GM19193 (cell line): ENCODE results near the gene SOS2.

Experiments used
- POLR2A ChIP-seq: IDR thresholded peaks from 4 replicates; pipeline ENCODE4 v1.6.1; 2011; ENCODE audit not compliant: insufficient read depth, insufficient read length; ENCODE audit errors: extremely low read depth

The SOS2 gene

GRCh38 chr14:50232276-50232642, 881 bp upstream of the SOS2 start:
- no peak for TF ChIP-seq POLR2A

GRCh38 chr14:50230701-50231474, 490 bp downstream of the SOS2 start:
- no peak for TF ChIP-seq POLR2A

DNA sequence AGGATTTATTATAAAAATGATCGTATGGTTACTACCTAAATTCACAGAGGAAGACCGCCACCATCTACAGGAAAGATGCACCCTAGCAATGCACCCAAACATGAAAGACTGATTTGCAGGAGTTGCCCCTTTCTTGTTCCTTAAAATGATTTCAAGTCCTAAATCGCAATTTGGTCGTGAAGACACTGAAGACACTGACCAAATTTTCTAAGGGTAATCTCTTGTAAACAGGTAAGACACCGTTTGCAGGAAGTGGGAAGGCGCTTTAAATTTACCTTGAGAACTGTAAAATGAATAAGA, 1.0 kb downstream of the SOS2 start:
- no peak for TF ChIP-seq POLR2A

GRCh38 chr14:50229681-50230080, 1.7 kb downstream of the SOS2 start:
- no peak for TF ChIP-seq POLR2A

- no peak for TF ChIP-seq POLR2A
Measured at GRCh38 chr14:50228313-50228712, 3.1 kb downstream of the SOS2 start.

- no peak for TF ChIP-seq POLR2A
Measured at GRCh38 chr14:50225974-50226297, 5.4 kb downstream of the SOS2 start.

GRCh38 chr14:50225067-50225973, 6.1 kb downstream of the SOS2 start:
- no peak for TF ChIP-seq POLR2A

GRCh38 chr14:50222055-50222613, 9.2 kb downstream of the SOS2 start:
- TF ChIP-seq POLR2A: no peak

GRCh38 chr14:50218501-50218900, 12.9 kb downstream of the SOS2 start:
- TF ChIP-seq POLR2A: no peak

GRCh38 chr14:50215416-50215815, 16.0 kb downstream of the SOS2 start:
- no peak for TF ChIP-seq POLR2A

DNA sequence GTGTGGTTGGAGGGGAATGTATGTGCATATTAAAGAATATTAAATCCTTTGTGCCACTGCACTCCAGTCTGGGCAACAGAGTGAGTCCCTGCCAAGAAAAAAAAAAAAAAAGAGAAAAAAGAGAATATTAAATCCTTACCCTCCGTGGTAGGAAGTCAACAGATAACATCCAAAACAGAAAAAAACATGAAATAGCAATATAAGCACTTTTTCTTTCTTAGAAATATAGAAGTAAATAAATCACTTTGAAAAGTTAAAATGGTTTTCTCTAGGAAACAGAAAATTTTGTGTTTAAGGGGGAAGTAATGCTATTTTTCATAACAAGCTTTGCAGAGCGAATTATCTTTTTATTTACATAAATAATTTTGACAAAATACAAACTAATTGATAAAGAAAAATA, 17.6 kb downstream of the SOS2 start:
- TF ChIP-seq POLR2A: no peak

DNA sequence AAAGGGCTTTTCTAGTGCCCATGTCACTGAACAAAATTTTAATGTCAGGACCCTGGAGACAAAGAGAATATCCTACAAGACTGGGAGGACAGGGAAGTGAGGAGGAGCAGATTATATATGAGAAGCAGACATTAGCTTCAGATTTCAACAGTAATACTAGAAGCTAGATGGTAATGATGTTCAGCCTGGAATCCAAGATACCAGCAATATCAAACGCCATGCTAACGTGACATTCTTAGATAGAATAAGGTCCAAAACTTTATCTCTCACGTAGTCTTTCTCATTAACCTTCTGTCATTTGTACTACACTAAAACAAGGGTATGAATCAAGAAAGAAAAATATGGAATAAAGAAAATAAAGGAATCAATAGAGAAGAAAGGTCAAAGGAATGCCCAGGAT, 18.7 kb downstream of the SOS2 start:
- no peak for TF ChIP-seq POLR2A

GRCh38 chr14:50210074-50210473, 21.3 kb downstream of the SOS2 start:
- no peak for TF ChIP-seq POLR2A

DNA sequence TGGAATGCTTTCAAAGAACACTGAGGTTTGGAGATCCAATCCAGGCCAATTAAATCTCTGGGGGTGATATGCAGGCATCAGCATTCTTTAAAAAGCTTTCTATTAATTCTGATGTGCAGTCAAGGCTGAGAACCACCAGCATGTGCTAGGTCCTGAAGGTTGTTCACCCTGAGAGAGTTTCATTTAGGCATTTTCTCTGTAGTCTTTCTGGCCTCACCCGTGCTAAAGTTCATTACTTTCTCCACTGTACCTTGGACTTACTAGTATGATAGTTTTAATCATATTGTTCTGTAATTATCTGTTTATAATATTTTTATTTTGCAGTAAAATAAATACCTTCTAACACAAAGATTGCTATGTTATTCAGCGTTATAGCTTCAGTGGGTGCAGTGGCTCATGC, 32.9 kb downstream of the SOS2 start:
- TF ChIP-seq POLR2A: no peak

- TF ChIP-seq POLR2A: no peak
Measured at GRCh38 chr14:50191499-50191898, 39.9 kb downstream of the SOS2 start.

GRCh38 chr14:50186107-50186506, 45.3 kb downstream of the SOS2 start:
- no peak for TF ChIP-seq POLR2A
